Endothelial cell of umbilical vein (primary cell): ENCODE results near the gene ILRUN.

Experiments used
- CTCF ChIP-seq, 2 donors: IDR thresholded peaks; 1 replicate in 1 of 2; 2 replicates in 1 of 2; pipeline ENCODE4 v1.5.1; 2011; ENCODE audit warnings: low read length in 2 of 2, mild to moderate bottlenecking in 2 of 2, moderate library complexity in 2 of 2, control low read depth in 1 of 2, inconsistent platforms in 1 of 2, low read depth in 1 of 2; ENCODE audit not compliant: insufficient read depth in 1 of 2; ENCODE audit errors: extremely low read depth in 1 of 2
- EZH2 ChIP-seq: IDR thresholded peaks from 2 replicates; pipeline ENCODE4 v1.6.1; 2012; ENCODE audit warnings: borderline replicate concordance, low read depth, mild to moderate bottlenecking, moderate library complexity, low read length, inconsistent platforms; ENCODE audit not compliant: severe bottlenecking
- FOS ChIP-seq: IDR thresholded peaks from 2 replicates; pipeline ENCODE4 v1.6.1; 2011; ENCODE audit warnings: mild to moderate bottlenecking, low read length, moderate library complexity, borderline replicate concordance; ENCODE audit not compliant: insufficient read depth
- GATA2 ChIP-seq: IDR thresholded peaks from 2 replicates; pipeline ENCODE4 v1.7.0; 2011; ENCODE audit warnings: low read depth, mild to moderate bottlenecking, moderate library complexity, mixed read lengths, low read length; ENCODE audit not compliant: insufficient read length, insufficient read depth
- JUN ChIP-seq: IDR thresholded peaks from 2 replicates; pipeline ENCODE4 v1.6.1; 2011; ENCODE audit warnings: borderline replicate concordance, low read depth; ENCODE audit not compliant: insufficient read length, insufficient read depth
- MAX ChIP-seq: IDR thresholded peaks from 2 replicates; pipeline ENCODE4 v1.6.1; 2011; ENCODE audit not compliant: insufficient read depth, insufficient read length
- MYC ChIP-seq: IDR thresholded peaks from one replicate; pipeline ENCODE4 v1.6.1; 2011; ENCODE audit warnings: mild to moderate bottlenecking, low read depth, low read length
- POLR2A ChIP-seq: IDR thresholded peaks from 2 replicates; pipeline ENCODE4 v1.6.1; 2012; ENCODE audit warnings: low read depth, mild to moderate bottlenecking, control low read depth, low read length
- POLR2AphosphoS5 ChIP-seq: IDR thresholded peaks from 2 replicates; pipeline ENCODE4 v1.6.1; 2012; ENCODE audit warnings: low read depth, mild to moderate bottlenecking, control low read depth, low read length, moderate library complexity; ENCODE audit not compliant: insufficient read depth

- TF ChIP-seq CTCF (IDR thresholded peaks at IDR 0.05; ENCODE audit: extremely low read depth in 1 of 2, insufficient read depth in 1 of 2, low read depth in 1 of 2, low read length in 2 of 2): no peak
- TF ChIP-seq EZH2: no peak
- TF ChIP-seq MYC: no peak
- no peak for TF ChIP-seq POLR2A
- TF ChIP-seq POLR2AphosphoS5: no peak
- TF ChIP-seq FOS: no peak
- no peak for TF ChIP-seq MAX
- TF ChIP-seq JUN: no peak
- TF ChIP-seq GATA2: no peak
Measured at GRCh38 chr6:34671367-34671766, 25.2 kb downstream of the ILRUN start.
